Measurements from ENCODE around the gene SMAP1. TPM values are rescaled to one million over a fixed set of nuclear protein-coding genes. Genes with fewer than 3 reads are reported as not detected.

SMAP1 gene
- total RNA-seq, 1 experiment from 2014 or later = 36.1 TPM

DNA sequence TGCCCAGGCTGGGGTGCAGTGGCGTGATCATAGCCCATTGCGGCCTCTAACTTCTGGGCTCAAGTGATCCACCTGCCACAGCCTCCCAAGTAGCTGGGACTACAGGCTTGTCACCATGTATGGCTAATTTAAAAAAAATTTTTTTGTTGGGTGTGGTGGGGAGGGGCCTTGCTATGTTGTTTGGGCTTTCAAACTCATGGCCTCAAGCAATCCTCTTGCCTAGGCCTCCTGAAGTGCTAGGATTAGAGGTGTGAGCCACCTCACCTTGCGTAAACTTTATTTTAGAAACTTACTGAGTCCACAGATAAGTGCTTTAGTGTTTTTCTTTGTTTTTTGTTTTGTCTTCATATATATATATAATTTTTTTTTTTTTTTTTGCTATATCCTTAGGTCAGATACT lies 9.1 kb downstream of the SMAP1 start:
- CTCF ChIA-PET = no interaction called here
- Mint-ChIP-seq H3K4me3 (ENCODE audit: unreplicated experiment) (no peak overlapping the region), H3K9me3 (ENCODE audit: unreplicated experiment) (no peaks in the 10 kb centered on the region), H3K27me3 (ENCODE audit: insufficient read depth, unreplicated experiment) (no peaks in the 10 kb centered on the region), H3K4me1 (ENCODE audit: low read depth, unreplicated experiment) (peaks cover 21% of the 10 kb centered on the region), H3K27ac (ENCODE audit: unreplicated experiment) (no peak overlapping the region), H3K36me3 (ENCODE audit: insufficient read depth, unreplicated experiment) (peaks cover 4% of the 10 kb centered on the region)
- POLR2A ChIA-PET = interaction anchor here (0.6 kb wide), 1 partner anchor 9 kb away, joined by 4 read pairs; the partner anchor contains the start of gene SMAP1
- Histone ChIP-seq H3K9me3 (no peaks in the 10 kb centered on the region), H3K36me3 (ENCODE audit: control insufficient read depth, insufficient read depth, low read length) (no peaks in the 10 kb centered on the region), H3K27me3 (replicated peaks; ENCODE audit: control insufficient read depth, insufficient read depth, low read length) (no peaks in the 10 kb centered on the region), H3K4me3 (ENCODE audit: low read depth, low read length) (no peak overlapping the region), H3K4me1 (0 out of 2 replicates have a peak, but pooled peaks cover 8% of the 10 kb centered on the region)
- no TSS peak for BruUV-seq (replicated peaks)
- intact Hi-C loops (cut with micrococcal nuclease; ENCODE audit: unreplicated experiment) = loop anchor here (1.0 kb wide), 1 partner anchor 9 kb away; no protein-coding TSS in a partner anchor
- TF ChIP-seq, protein P1, sequence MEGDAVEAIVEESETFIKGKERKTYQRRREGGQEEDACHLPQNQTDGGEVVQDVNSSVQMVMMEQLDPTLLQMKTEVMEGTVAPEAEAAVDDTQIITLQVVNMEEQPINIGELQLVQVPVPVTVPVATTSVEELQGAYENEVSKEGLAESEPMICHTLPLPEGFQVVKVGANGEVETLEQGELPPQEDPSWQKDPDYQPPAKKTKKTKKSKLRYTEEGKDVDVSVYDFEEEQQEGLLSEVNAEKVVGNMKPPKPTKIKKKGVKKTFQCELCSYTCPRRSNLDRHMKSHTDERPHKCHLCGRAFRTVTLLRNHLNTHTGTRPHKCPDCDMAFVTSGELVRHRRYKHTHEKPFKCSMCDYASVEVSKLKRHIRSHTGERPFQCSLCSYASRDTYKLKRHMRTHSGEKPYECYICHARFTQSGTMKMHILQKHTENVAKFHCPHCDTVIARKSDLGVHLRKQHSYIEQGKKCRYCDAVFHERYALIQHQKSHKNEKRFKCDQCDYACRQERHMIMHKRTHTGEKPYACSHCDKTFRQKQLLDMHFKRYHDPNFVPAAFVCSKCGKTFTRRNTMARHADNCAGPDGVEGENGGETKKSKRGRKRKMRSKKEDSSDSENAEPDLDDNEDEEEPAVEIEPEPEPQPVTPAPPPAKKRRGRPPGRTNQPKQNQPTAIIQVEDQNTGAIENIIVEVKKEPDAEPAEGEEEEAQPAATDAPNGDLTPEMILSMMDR (IDR thresholded peaks at IDR 0.05; ENCODE audit: insufficient read depth in 1 of 2, low read depth in 1 of 2, low read length in 1 of 2, severe bottlenecking in 1 of 2, unreplicated experiment in 1 of 2) = no peak
- peak in 1 of 2 experiments; percentile 9 for DNase-seq

DNA sequence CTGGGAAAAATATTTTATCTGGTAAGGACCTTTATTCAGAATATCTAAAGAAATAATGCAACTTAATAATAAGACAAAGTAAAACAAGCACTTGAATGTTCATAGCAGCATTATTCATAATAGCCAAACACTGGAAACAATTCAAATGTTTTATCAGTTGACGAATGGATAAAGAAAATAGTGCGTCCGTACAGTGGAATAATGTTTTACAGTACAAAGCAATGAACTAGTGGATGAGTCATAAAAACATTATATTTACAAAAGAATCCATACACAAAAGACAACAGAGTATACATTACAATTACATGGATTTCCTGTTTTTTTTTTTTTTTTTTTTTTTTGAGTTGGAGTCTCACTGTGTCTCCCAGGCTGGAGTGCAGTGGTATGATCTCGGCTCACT lies 12.7 kb downstream of the SMAP1 start:
- Mint-ChIP-seq H3K36me3 (ENCODE audit: insufficient read depth, unreplicated experiment) (no peaks in the 10 kb centered on the region), H3K4me3 (ENCODE audit: unreplicated experiment) (no peak overlapping the region), H3K9me3 (ENCODE audit: unreplicated experiment) (no peaks in the 10 kb centered on the region), H3K4me1 (ENCODE audit: low read depth, unreplicated experiment) (peaks cover 28% of the 10 kb centered on the region), H3K27ac (ENCODE audit: unreplicated experiment) (no peak overlapping the region), H3K27me3 (ENCODE audit: insufficient read depth, unreplicated experiment) (no peaks in the 10 kb centered on the region)
- intact Hi-C loops (cut with micrococcal nuclease; ENCODE audit: unreplicated experiment) = no loop called here
- Histone ChIP-seq H3K27me3 (replicated peaks; ENCODE audit: control insufficient read depth, insufficient read depth, low read length) (no peaks in the 10 kb centered on the region), H3K4me1 (0 out of 2 replicates have a peak, but pooled peaks cover 5% of the 10 kb centered on the region), H3K9me3 (no peaks in the 10 kb centered on the region), H3K4me3 (ENCODE audit: low read depth, low read length) (no peak overlapping the region), H3K36me3 (ENCODE audit: control insufficient read depth, insufficient read depth, low read length) (no peaks in the 10 kb centered on the region)
- POLR2A ChIA-PET = no interaction called here
- TF ChIP-seq, protein P1 (IDR thresholded peaks at IDR 0.05; ENCODE audit: insufficient read depth in 1 of 2, low read depth in 1 of 2, low read length in 1 of 2, severe bottlenecking in 1 of 2, unreplicated experiment in 1 of 2) = no peak
- BruUV-seq (replicated peaks) = no TSS peak
- no peak for DNase-seq
- CTCF ChIA-PET = no interaction called here

DNA sequence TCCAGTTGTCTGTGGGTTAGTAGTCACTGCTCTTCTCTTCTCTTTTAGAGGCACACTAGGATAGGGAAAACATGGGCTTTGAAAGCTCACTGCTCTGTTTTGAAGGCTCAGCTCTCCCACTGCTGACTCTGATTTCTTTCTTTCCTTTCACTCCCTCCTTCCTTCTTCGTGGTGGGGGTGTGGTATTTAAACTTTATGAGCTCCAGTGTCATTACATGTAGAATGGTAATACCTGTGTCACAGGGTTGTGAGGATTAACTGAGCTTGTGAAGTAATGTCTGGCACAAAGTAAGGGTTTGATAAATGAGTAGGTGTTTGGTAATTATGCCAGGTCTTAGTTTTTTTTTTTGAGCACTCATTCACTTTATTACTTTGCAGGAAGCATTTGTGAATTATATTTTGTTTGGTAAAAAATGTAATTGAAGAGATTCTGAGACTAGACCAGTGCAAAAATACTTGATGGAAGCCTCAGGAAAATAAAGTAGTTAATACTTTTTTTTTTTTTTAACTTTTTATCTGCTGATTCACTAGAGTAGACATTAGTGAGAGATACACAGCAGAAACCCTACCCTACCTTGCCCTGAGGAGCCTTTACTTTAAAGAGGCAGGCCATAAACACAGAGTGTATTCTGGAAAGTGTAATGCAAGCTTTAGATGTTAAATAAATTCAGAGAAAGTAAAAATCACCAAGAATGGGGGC lies 17.3 kb downstream of the SMAP1 start:
- H3K27me3 Mint-ChIP-seq (ENCODE audit: insufficient read depth, unreplicated experiment) = no peaks in the 10 kb centered on the region
- peaks cover 20% of the 10 kb centered on the region for H3K4me1 Mint-ChIP-seq (ENCODE audit: low read depth, unreplicated experiment)
- Histone ChIP-seq H3K27me3 (replicated peaks; ENCODE audit: control insufficient read depth, insufficient read depth, low read length) (no peaks in the 10 kb centered on the region), H3K36me3 (ENCODE audit: control insufficient read depth, insufficient read depth, low read length) (no peaks in the 10 kb centered on the region), H3K4me1 (no peaks in the 10 kb centered on the region), H3K4me3 (ENCODE audit: low read depth, low read length) (no peak overlapping the region), H3K9me3 (no peaks in the 10 kb centered on the region)
- no peak overlapping the region for H3K4me3 Mint-ChIP-seq (ENCODE audit: unreplicated experiment)
- H3K9me3 Mint-ChIP-seq (ENCODE audit: unreplicated experiment) = no peaks in the 10 kb centered on the region
- no peak for DNase-seq
- intact Hi-C loops (cut with micrococcal nuclease; ENCODE audit: unreplicated experiment) = loop anchor here (5.0 kb wide), 3 partner anchors 63 to 463 kb away; no protein-coding TSS in a partner anchor
- H3K27ac Mint-ChIP-seq (ENCODE audit: unreplicated experiment) = no peak overlapping the region
- no TSS peak for BruUV-seq (replicated peaks)
- ChIA-PET CTCF (interaction anchor here (0.7 to 3.0 kb wide), 5 partner anchors 17 to 464 kb away, joined by 3 to 12 read pairs (median 5); partner anchors contain the start of genes SDHAF4 and SMAP1), POLR2A (no interaction called here)
- no peaks in the 10 kb centered on the region for H3K36me3 Mint-ChIP-seq (ENCODE audit: insufficient read depth, unreplicated experiment)
- TF ChIP-seq, protein P1 (IDR thresholded peaks at IDR 0.05; ENCODE audit: insufficient read depth in 1 of 2, low read depth in 1 of 2, low read length in 1 of 2, severe bottlenecking in 1 of 2, unreplicated experiment in 1 of 2) = no peak

Data from Caco-2 (cell line).